ENCODE data around the gene GPR31.

The GPR31 gene

GRCh38 chr6:167163476-167164011, 5.8 kb upstream of the GPR31 start:
- H3K27ac ChIP-seq, result no peak overlapping the region
- TF ChIP-seq CTCF (IDR thresholded peaks at IDR 0.05) (no peak), ZFX (IDR thresholded peaks at IDR 0.05; ENCODE audit: borderline replicate concordance) (no peak)

- H3K27ac ChIP-seq, result no peak overlapping the region
- no peak for TF ChIP-seq CTCF (IDR thresholded peaks at IDR 0.05)
- TF ChIP-seq ZFX (IDR thresholded peaks at IDR 0.05; ENCODE audit: borderline replicate concordance), result no peak
These were observed 4.8 kb upstream of the GPR31 start for GRCh38 chr6:167162591-167162990.

- TF ChIP-seq CTCF (IDR thresholded peaks at IDR 0.05) (no peak), ZFX (IDR thresholded peaks at IDR 0.05; ENCODE audit: borderline replicate concordance) (no peak)
These were observed 4.2 kb upstream of the GPR31 start for GRCh38 chr6:167161851-167162467.

GRCh38 chr6:167157414-167157813, 366 bp downstream of the GPR31 start:
- TF ChIP-seq ZFX (IDR thresholded peaks at IDR 0.05; ENCODE audit: borderline replicate concordance), result no peak
- TF ChIP-seq CTCF (IDR thresholded peaks at IDR 0.05), result no peak
- no peak overlapping the region for H3K27ac ChIP-seq

More at GRCh38 chr6:167161851-167162467, 4.2 kb upstream of the GPR31 start:
- H3K27ac ChIP-seq, result no peak overlapping the region

- H3K27ac ChIP-seq, result no peak overlapping the region
- TF ChIP-seq ZFX (IDR thresholded peaks at IDR 0.05; ENCODE audit: borderline replicate concordance), result no peak
- no peak for TF ChIP-seq CTCF (IDR thresholded peaks at IDR 0.05)
These were observed 2.9 kb downstream of the GPR31 start for GRCh38 chr6:167154895-167155294.

- TF ChIP-seq CTCF (IDR thresholded peaks at IDR 0.05) (no peak), ZFX (IDR thresholded peaks at IDR 0.05; ENCODE audit: borderline replicate concordance) (no peak)
- H3K27ac ChIP-seq, result no peak overlapping the region
These were observed 3.5 kb downstream of the GPR31 start for GRCh38 chr6:167154291-167154690.

- no peak overlapping the region for H3K27ac ChIP-seq
- TF ChIP-seq ZFX (IDR thresholded peaks at IDR 0.05; ENCODE audit: borderline replicate concordance) (no peak), CTCF (IDR thresholded peaks at IDR 0.05) (no peak)
These were observed 4.2 kb downstream of the GPR31 start for GRCh38 chr6:167153521-167153959.

Measured in 22Rv1 (cell line).